Liver (tissue), 9 donors: Measurements from ENCODE around the gene TASOR2. TPM values are rescaled to one million over a fixed set of nuclear protein-coding genes. Genes with fewer than 3 reads are reported as not detected.

Experiments used
- DNase-seq: peaks from one replicate; pipeline ENCODE4 v3.0.0-alpha.2; 2017; ENCODE audit warnings: low spot score
- H3K27ac ChIP-seq, 2 donors: one replicate each; pipeline ENCODE4 v1.7.0; 2013; ENCODE audit warnings: inconsistent platforms in 2 of 2, low read length in 2 of 2, control low read depth in 1 of 2, low read depth in 1 of 2, mild to moderate bottlenecking in 1 of 2
- H3K27me3 ChIP-seq, 4 donors: one replicate each; pipeline versions ENCODE4 v1.6.1 to v1.7.0; 2013; ENCODE audit warnings: low read length in 3 of 4, inconsistent platforms in 1 of 4, mild to moderate bottlenecking in 1 of 4, moderate library complexity in 1 of 4; ENCODE audit not compliant: control insufficient read depth in 4 of 4, insufficient read depth in 4 of 4
- H3K36me3 ChIP-seq, 4 donors: one replicate each; pipeline versions ENCODE4 v1.6.1 to v1.7.0; 2013; ENCODE audit warnings: low read length in 3 of 4, mild to moderate bottlenecking in 3 of 4, low read depth in 1 of 4, moderate library complexity in 1 of 4; ENCODE audit not compliant: control insufficient read depth in 4 of 4, insufficient read depth in 3 of 4
- H3K4me1 ChIP-seq, 4 donors: one replicate each; pipeline versions ENCODE4 v1.6.1 to v1.7.0; 2013; ENCODE audit warnings: low read length in 3 of 4, mild to moderate bottlenecking in 3 of 4, moderate library complexity in 1 of 4; ENCODE audit not compliant: control insufficient read depth in 4 of 4, insufficient read depth in 4 of 4
- H3K4me3 ChIP-seq, 3 donors: one replicate each; pipeline versions ENCODE4 v1.6.1 to v1.7.0; 2013; ENCODE audit warnings: low read length in 3 of 3, control low read depth in 1 of 3, low read depth in 1 of 3, mild to moderate bottlenecking in 1 of 3
- H3K9ac ChIP-seq, 2 donors: one replicate each; pipeline ENCODE4 v1.7.0; 2013; ENCODE audit warnings: low read length in 2 of 2, mild to moderate bottlenecking in 2 of 2, moderate library complexity in 2 of 2, control low read depth in 1 of 2, low read depth in 1 of 2
- H3K9me3 ChIP-seq, 4 donors: one replicate each; pipeline versions ENCODE4 v1.6.1 to v1.7.0; 2013; ENCODE audit warnings: low read length in 3 of 4; ENCODE audit not compliant: control insufficient read depth in 4 of 4
- EGR1 ChIP-seq, 2 donors: IDR thresholded peaks; 2 replicates each; pipeline ENCODE4 v1.6.1; 2016 to 2018; ENCODE audit warnings: antibody characterized with exemption in 2 of 2, low read depth in 2 of 2
- FOXA1 ChIP-seq: IDR thresholded peaks from 2 replicates; pipeline ENCODE4 v1.6.1; 2016; ENCODE audit warnings: antibody characterized with exemption
- FOXA2 ChIP-seq: IDR thresholded peaks from 2 replicates; pipeline ENCODE4 v1.6.1; 2016; ENCODE audit warnings: antibody characterized with exemption
- GABPA ChIP-seq, 2 donors: IDR thresholded peaks in 1 of 2; conservative IDR thresholded peaks in 1 of 2; 2 replicates each; pipeline ENCODE4 v1.6.1; 2016; ENCODE audit warnings: antibody characterized with exemption in 2 of 2, mild to moderate bottlenecking in 1 of 2, moderate library complexity in 1 of 2
- HNF4A ChIP-seq, 2 donors: conservative IDR thresholded peaks; 2 replicates each; pipeline ENCODE4 v1.6.1; 2016; ENCODE audit warnings: antibody characterized with exemption in 2 of 2, mild to moderate bottlenecking in 2 of 2
- HNF4G ChIP-seq: IDR thresholded peaks from 2 replicates; pipeline ENCODE4 v1.6.1; 2016; ENCODE audit warnings: antibody characterized with exemption
- JUND ChIP-seq, 2 donors: IDR thresholded peaks; 2 replicates each; pipeline ENCODE4 v1.6.1; 2016; ENCODE audit warnings: antibody characterized with exemption in 2 of 2
- NR2F2 ChIP-seq: IDR thresholded peaks from 2 replicates; pipeline ENCODE4 v1.6.1; 2016; ENCODE audit warnings: antibody characterized with exemption
- RAD21 ChIP-seq, 2 donors: IDR thresholded peaks; 2 replicates each; pipeline ENCODE4 v1.6.1; 2016; ENCODE audit warnings: antibody characterized with exemption in 2 of 2, mild to moderate bottlenecking in 2 of 2
- RXRA ChIP-seq, 2 donors: IDR thresholded peaks; 2 replicates each; pipeline ENCODE4 v1.6.1; 2017 to 2018; ENCODE audit warnings: antibody characterized with exemption in 2 of 2, mild to moderate bottlenecking in 1 of 2
- SP1 ChIP-seq: IDR thresholded peaks from 2 replicates; pipeline ENCODE4 v1.6.1; 2018; ENCODE audit warnings: antibody characterized with exemption, mild to moderate bottlenecking
- TAF1 ChIP-seq: conservative IDR thresholded peaks from 2 replicates; pipeline ENCODE4 v1.6.1; 2016; ENCODE audit warnings: antibody characterized with exemption, mild to moderate bottlenecking
- YY1 ChIP-seq: IDR thresholded peaks from 2 replicates; pipeline ENCODE4 v1.6.1; 2016; ENCODE audit warnings: antibody characterized with exemption, mild to moderate bottlenecking
- WGBS: extraction: QIAGEN DNeasy Blood & Tissue Kit; methylation state at CpG from one replicate; pipeline ENCODE4 v1.1.7; 2013; 5-methylcytosine and 5-hydroxymethylcytosine counted together
- polyA plus RNA-seq, 2 donors: library from polyadenylated mRNA; stranded (reverse) in 1 of 2; unstranded in 1 of 2; fragments of 200-250 nt in 1 of 2; fragments of >200 nt in 1 of 2; fragmentation: Nextera tagmentation in 1 of 2; extraction: Ambion mirVana in 1 of 2; gene quantifications; one replicate each; pipeline versions ENCODE4 v1.2.1 to v1.2.3, GENCODE V29; 2013 to 2015
- total RNA-seq, 2 donors: library from RNA; depleted of rRNA; stranded (reverse); fragments of >200 nt; gene quantifications; one replicate each; pipeline ENCODE4 v1.2.3, GENCODE V29; 2014
- TF ChIP-seq, protein P1 (sequence below): IDR thresholded peaks from 2 replicates; pipeline ENCODE4 v1.6.1; 2016; ENCODE audit warnings: antibody characterized with exemption
- TF ChIP-seq, protein P2 (sequence below): fragments of 150-350 bp; IDR thresholded peaks from 2 replicates; pipeline ENCODE4 v1.5.1; 2017; ENCODE audit warnings: improper control_type of control experiment, low read depth, low read length; ENCODE audit not compliant: missing input control
- TF ChIP-seq, protein P3 (sequence below): IDR thresholded peaks from 2 replicates; pipeline ENCODE4 v1.6.1; 2016; ENCODE audit warnings: antibody characterized with exemption, mild to moderate bottlenecking
- TF ChIP-seq, protein P4 (sequence below): IDR thresholded peaks from 2 replicates; pipeline ENCODE4 v1.6.1; 2016; ENCODE audit warnings: antibody characterized with exemption
- TF ChIP-seq, protein P5 (sequence below): IDR thresholded peaks from 2 replicates; pipeline ENCODE4 v1.6.1; 2016; ENCODE audit warnings: antibody characterized with exemption
- donor health status: healthy.
- donor health status: healthy.
- donor health status: healthy.
- donor health status: healthy.
- donor health status: healthy.

Gene TASOR2
- total and polyA plus RNA-seq, 4 donors: 7.6 to 40.3 (median 14.2) TPM

DNA sequence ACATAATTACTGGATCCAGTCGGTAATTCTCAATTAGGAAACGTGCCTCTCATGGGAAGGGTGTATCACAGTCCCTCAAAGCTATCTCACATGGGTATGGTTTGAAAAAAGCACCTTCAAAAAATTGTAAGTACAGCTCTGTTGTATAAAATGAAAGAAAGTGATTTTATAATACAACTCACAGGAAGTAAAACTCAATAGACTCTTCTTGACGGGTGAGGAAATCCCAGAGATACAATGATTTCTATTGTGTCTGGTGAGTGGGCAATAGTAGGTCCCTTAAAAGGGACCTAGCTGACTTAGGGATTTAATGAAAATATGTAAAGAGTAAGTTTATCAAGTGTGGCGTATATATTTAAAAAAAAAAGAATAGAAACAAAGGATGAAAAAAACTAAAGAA lies 27.0 kb downstream of the TASOR2 start:
- DNase-seq: no peak
- Histone ChIP-seq H3K36me3 (no peaks in the 10 kb centered on the region), H3K9ac (peak overlapping the region in 1 of 2 donors; percentile 50), H3K27me3 (no peaks in the 10 kb centered on the region), H3K9me3 (no peaks in the 10 kb centered on the region), H3K27ac (peak overlapping the region in 1 of 2 donors; percentile 4), H3K4me1 (peaks cover 0 to 10% (median 4%) of the 10 kb centered on the region in 4 donors), H3K4me3 (peak overlapping the region in 2 of 3 donors; percentile 16 to 34)
- 47% methylated on average over 4 of the region's 4 CpGs for WGBS
- TF ChIP-seq RAD21 (IDR thresholded peaks at IDR 0.05) (no peak), HNF4A (conservative IDR thresholded peaks at IDR 0.05) (no peak), TAF1 (no peak), SP1 (no peak)

DNA sequence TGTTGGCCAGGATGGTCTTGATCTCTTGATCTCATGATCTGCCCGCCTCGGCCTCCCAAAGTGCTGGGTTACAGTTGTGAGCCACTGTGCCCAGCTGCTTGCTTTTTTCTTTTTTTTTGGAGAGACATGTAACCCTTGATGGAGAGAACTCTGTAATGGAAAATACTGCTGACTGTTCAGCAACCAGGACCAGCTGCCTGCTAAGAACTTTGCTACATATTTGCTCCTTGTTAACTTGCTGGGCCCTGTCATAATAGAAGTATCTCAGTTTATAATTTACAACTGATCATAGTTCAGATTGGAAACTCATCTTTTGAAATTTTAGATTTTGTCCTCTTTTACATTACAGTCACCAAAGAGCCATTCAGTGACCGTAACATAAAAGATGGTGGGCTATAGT lies 34.9 kb downstream of the TASOR2 start:
- WGBS: 98% methylated on average over 3 of the region's 3 CpGs
- DNase-seq: no peak
- Histone ChIP-seq H3K27me3 (no peaks in the 10 kb centered on the region), H3K9me3 (no peaks in the 10 kb centered on the region), H3K36me3 (peaks cover 0 to 11% (median 5%) of the 10 kb centered on the region in 4 donors), H3K9ac (no peak overlapping the region), H3K4me1 (no peaks in the 10 kb centered on the region), H3K27ac (no peak overlapping the region), H3K4me3 (no peak overlapping the region)
- no peak for TF ChIP-seq NR2F2
- TF ChIP-seq, protein P1, sequence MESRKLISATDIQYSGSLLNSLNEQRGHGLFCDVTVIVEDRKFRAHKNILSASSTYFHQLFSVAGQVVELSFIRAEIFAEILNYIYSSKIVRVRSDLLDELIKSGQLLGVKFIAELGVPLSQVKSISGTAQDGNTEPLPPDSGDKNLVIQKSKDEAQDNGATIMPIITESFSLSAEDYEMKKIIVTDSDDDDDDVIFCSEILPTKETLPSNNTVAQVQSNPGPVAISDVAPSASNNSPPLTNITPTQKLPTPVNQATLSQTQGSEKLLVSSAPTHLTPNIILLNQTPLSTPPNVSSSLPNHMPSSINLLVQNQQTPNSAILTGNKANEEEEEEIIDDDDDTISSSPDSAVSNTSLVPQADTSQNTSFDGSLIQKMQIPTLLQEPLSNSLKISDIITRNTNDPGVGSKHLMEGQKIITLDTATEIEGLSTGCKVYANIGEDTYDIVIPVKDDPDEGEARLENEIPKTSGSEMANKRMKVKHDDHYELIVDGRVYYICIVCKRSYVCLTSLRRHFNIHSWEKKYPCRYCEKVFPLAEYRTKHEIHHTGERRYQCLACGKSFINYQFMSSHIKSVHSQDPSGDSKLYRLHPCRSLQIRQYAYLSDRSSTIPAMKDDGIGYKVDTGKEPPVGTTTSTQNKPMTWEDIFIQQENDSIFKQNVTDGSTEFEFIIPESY: no peak
- TF ChIP-seq EGR1 (IDR thresholded peaks at IDR 0.05; ENCODE audit: low read depth in 2 of 2): no peak
- no peak for TF ChIP-seq RXRA (IDR thresholded peaks at IDR 0.05)
- no peak for TF ChIP-seq HNF4G
- TF ChIP-seq, protein P2, sequence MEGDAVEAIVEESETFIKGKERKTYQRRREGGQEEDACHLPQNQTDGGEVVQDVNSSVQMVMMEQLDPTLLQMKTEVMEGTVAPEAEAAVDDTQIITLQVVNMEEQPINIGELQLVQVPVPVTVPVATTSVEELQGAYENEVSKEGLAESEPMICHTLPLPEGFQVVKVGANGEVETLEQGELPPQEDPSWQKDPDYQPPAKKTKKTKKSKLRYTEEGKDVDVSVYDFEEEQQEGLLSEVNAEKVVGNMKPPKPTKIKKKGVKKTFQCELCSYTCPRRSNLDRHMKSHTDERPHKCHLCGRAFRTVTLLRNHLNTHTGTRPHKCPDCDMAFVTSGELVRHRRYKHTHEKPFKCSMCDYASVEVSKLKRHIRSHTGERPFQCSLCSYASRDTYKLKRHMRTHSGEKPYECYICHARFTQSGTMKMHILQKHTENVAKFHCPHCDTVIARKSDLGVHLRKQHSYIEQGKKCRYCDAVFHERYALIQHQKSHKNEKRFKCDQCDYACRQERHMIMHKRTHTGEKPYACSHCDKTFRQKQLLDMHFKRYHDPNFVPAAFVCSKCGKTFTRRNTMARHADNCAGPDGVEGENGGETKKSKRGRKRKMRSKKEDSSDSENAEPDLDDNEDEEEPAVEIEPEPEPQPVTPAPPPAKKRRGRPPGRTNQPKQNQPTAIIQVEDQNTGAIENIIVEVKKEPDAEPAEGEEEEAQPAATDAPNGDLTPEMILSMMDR: no peak
- no peak for TF ChIP-seq GABPA (IDR thresholded peaks at IDR 0.05 in 1 of 2, conservative IDR thresholded peaks at IDR 0.05 in 1 of 2)
- no peak for TF ChIP-seq RAD21 (IDR thresholded peaks at IDR 0.05)
- no peak for TF ChIP-seq FOXA1
- no peak for TF ChIP-seq TAF1
- TF ChIP-seq JUND (IDR thresholded peaks at IDR 0.05): no peak
- no peak for TF ChIP-seq FOXA2
- TF ChIP-seq, protein P3, sequence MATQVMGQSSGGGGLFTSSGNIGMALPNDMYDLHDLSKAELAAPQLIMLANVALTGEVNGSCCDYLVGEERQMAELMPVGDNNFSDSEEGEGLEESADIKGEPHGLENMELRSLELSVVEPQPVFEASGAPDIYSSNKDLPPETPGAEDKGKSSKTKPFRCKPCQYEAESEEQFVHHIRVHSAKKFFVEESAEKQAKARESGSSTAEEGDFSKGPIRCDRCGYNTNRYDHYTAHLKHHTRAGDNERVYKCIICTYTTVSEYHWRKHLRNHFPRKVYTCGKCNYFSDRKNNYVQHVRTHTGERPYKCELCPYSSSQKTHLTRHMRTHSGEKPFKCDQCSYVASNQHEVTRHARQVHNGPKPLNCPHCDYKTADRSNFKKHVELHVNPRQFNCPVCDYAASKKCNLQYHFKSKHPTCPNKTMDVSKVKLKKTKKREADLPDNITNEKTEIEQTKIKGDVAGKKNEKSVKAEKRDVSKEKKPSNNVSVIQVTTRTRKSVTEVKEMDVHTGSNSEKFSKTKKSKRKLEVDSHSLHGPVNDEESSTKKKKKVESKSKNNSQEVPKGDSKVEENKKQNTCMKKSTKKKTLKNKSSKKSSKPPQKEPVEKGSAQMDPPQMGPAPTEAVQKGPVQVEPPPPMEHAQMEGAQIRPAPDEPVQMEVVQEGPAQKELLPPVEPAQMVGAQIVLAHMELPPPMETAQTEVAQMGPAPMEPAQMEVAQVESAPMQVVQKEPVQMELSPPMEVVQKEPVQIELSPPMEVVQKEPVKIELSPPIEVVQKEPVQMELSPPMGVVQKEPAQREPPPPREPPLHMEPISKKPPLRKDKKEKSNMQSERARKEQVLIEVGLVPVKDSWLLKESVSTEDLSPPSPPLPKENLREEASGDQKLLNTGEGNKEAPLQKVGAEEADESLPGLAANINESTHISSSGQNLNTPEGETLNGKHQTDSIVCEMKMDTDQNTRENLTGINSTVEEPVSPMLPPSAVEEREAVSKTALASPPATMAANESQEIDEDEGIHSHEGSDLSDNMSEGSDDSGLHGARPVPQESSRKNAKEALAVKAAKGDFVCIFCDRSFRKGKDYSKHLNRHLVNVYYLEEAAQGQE: no peak
- TF ChIP-seq HNF4A (conservative IDR thresholded peaks at IDR 0.05): no peak
- TF ChIP-seq, protein P4, sequence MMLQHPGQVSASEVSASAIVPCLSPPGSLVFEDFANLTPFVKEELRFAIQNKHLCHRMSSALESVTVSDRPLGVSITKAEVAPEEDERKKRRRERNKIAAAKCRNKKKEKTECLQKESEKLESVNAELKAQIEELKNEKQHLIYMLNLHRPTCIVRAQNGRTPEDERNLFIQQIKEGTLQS: no peak
- TF ChIP-seq SP1: no peak
- no peak for TF ChIP-seq YY1
- TF ChIP-seq, protein P5, sequence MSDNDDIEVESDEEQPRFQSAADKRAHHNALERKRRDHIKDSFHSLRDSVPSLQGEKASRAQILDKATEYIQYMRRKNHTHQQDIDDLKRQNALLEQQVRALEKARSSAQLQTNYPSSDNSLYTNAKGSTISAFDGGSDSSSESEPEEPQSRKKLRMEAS: no peak
